ENCODE data around the gene DALRD3. TPM values are rescaled to one million over a fixed set of nuclear protein-coding genes. Genes with fewer than 3 reads are reported as not detected.

DALRD3 gene
- total RNA-seq, 1 experiment from 2014 or later: 42.9 TPM

- ChIA-PET POLR2A (interaction anchor here (2.0 to 5.3 kb wide), 4 partner anchors 10 to 76 kb away, joined by 5 to 41 read pairs (median 22); partner anchors contain the start of genes IMPDH2, QRICH1 and WDR6), CTCF (interaction anchor here (3.0 to 3.3 kb wide), 2 partner anchors 10 to 29 kb away, joined by 15 to 16 read pairs; partner anchors contain the start of gene WDR6), RAD21 (ENCODE audit: low non-redundant PET in 1 of 2, low total read pairs in 2 of 2, uncharacterized antibody in 2 of 2, unreplicated experiment in 2 of 2) (interaction anchor here in 1 of 2 experiments (1.0 kb wide), 1 partner anchor 10 kb away, joined by 3 read pairs; the partner anchor contains the start of gene WDR6)
- H3K9me3 ChIP-seq (ENCODE audit: control insufficient read depth in 1 of 2, insufficient read depth in 1 of 2, low read depth in 1 of 2, low read length in 2 of 2): no peaks in the 10 kb centered on the region
- DNase-seq (ENCODE audit: low read depth, low spot score): no peak
- H2AFZ ChIP-seq (ENCODE audit: low read depth, low read length, poor library complexity, severe bottlenecking): no peak overlapping the region
- H3K36me3 ChIP-seq (ENCODE audit: control insufficient read depth in 1 of 2, insufficient read depth in 2 of 2, low read length in 2 of 2): peaks cover 13 to 31% of the 10 kb centered on the region in 2 experiments; a peak in 3 of 4 replicates
- peak overlapping the region; percentile 61 to 80 for H3K4me3 ChIP-seq (replicated peaks in 1 of 2; ENCODE audit: low read depth in 1 of 2, low read length in 2 of 2)
- H3K9ac ChIP-seq (ENCODE audit: low read length): peak overlapping the region; percentile 99
- no peaks in the 10 kb centered on the region for H3K9me2 ChIP-seq (ENCODE audit: insufficient read depth)
- BruUV-seq (replicated peaks): no TSS peak
- H3K27me3 ChIP-seq (ENCODE audit: insufficient read depth, low read length): no peaks in the 10 kb centered on the region
- no peaks in the 10 kb centered on the region for H4K20me1 ChIP-seq (ENCODE audit: insufficient read depth)
- H3K79me2 ChIP-seq (ENCODE audit: insufficient read depth, low read length): peaks cover 48% of the 10 kb centered on the region
- H3K27ac ChIP-seq (ENCODE audit: low read depth, low read length): peak overlapping the region; percentile 99
- intact Hi-C loops (cut with micrococcal nuclease): no loop called here
- peak overlapping the region; percentile 90 for H3K4me2 ChIP-seq (ENCODE audit: low read length)
- peak; percentile 2 for ATAC-seq
- H3K4me1 ChIP-seq (ENCODE audit: control insufficient read depth in 1 of 2, insufficient read depth in 2 of 2, low read length in 2 of 2): peaks cover 14 to 44% of the 10 kb centered on the region in 2 experiments
- TF ChIP-seq SIN3A (IDR thresholded peaks at IDR 0.05; ENCODE audit: low read depth): no peak
- TF ChIP-seq YY1 (IDR thresholded peaks at IDR 0.05; ENCODE audit: extremely low read depth, insufficient replicate concordance, low read depth, low read length): no peak
- TF ChIP-seq TCF7L2 (IDR thresholded peaks at IDR 0.05; ENCODE audit: borderline replicate concordance, extremely low read depth, insufficient read depth, insufficient read length): no peak
- no peak for TF ChIP-seq FOSL1 (IDR thresholded peaks at IDR 0.05; ENCODE audit: low read depth)
- no peak for TF ChIP-seq EZH2phosphoT487 (IDR thresholded peaks at IDR 0.05; ENCODE audit: borderline replicate concordance)
- TF ChIP-seq SP1 (IDR thresholded peaks at IDR 0.05; ENCODE audit: low read depth): no peak
- no peak for TF ChIP-seq CBX3 (IDR thresholded peaks at IDR 0.05; ENCODE audit: low read depth)
- TF ChIP-seq, protein P1, sequence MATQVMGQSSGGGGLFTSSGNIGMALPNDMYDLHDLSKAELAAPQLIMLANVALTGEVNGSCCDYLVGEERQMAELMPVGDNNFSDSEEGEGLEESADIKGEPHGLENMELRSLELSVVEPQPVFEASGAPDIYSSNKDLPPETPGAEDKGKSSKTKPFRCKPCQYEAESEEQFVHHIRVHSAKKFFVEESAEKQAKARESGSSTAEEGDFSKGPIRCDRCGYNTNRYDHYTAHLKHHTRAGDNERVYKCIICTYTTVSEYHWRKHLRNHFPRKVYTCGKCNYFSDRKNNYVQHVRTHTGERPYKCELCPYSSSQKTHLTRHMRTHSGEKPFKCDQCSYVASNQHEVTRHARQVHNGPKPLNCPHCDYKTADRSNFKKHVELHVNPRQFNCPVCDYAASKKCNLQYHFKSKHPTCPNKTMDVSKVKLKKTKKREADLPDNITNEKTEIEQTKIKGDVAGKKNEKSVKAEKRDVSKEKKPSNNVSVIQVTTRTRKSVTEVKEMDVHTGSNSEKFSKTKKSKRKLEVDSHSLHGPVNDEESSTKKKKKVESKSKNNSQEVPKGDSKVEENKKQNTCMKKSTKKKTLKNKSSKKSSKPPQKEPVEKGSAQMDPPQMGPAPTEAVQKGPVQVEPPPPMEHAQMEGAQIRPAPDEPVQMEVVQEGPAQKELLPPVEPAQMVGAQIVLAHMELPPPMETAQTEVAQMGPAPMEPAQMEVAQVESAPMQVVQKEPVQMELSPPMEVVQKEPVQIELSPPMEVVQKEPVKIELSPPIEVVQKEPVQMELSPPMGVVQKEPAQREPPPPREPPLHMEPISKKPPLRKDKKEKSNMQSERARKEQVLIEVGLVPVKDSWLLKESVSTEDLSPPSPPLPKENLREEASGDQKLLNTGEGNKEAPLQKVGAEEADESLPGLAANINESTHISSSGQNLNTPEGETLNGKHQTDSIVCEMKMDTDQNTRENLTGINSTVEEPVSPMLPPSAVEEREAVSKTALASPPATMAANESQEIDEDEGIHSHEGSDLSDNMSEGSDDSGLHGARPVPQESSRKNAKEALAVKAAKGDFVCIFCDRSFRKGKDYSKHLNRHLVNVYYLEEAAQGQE (IDR thresholded peaks at IDR 0.05; ENCODE audit: low read depth): no peak
- no peak for TF ChIP-seq CTCF (IDR thresholded peaks at IDR 0.05 in 2 of 3, conservative IDR thresholded peaks at IDR 0.05 in 1 of 3; ENCODE audit: borderline replicate concordance in 1 of 3, insufficient read depth in 1 of 3, low read depth in 2 of 3, low read length in 2 of 3)
- TF ChIP-seq RAD21 (IDR thresholded peaks at IDR 0.05; ENCODE audit: low read depth): no peak
- no peak for TF ChIP-seq ZBTB33 (IDR thresholded peaks at IDR 0.05; ENCODE audit: extremely low read depth, insufficient replicate concordance, low read length)
- TF ChIP-seq SRF (IDR thresholded peaks at IDR 0.05; ENCODE audit: low read depth): no peak
- no peak for TF ChIP-seq ZFX (IDR thresholded peaks at IDR 0.05)
- no peak for TF ChIP-seq POLR2AphosphoS5 (IDR thresholded peaks at IDR 0.05; ENCODE audit: low read depth, low read length)
- TF ChIP-seq, protein P2, sequence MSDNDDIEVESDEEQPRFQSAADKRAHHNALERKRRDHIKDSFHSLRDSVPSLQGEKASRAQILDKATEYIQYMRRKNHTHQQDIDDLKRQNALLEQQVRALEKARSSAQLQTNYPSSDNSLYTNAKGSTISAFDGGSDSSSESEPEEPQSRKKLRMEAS (IDR thresholded peaks at IDR 0.05): no peak
Observed at GRCh38 chr3:49017229-49017970, 980 bp downstream of the DALRD3 start.

Data from HCT116 (cell line).